Suprapubic skin (tissue), 4 donors: ENCODE data around the gene PTPRA. TPM values are rescaled to one million over a fixed set of nuclear protein-coding genes. Genes with fewer than 3 reads are reported as not detected.
"Not testable (repeated sequence)": the region's sequence is repeated elsewhere in the genome, so short reads cannot be mapped to it uniquely, and the experiment has no call there.

Experiments used
- DNase-seq, 2 donors: peaks; one replicate each; pipeline ENCODE4 v3.0.0-alpha.2; 2019; ENCODE audit warnings: low spot score in 2 of 2
- H3K27ac ChIP-seq: fragments of 200-600 bp; sonication (generic); one replicate; pipeline ENCODE4 v1.5.1; 2019
- H3K27me3 ChIP-seq: fragments of 200-600 bp; sonication (generic); one replicate; pipeline ENCODE4 v1.5.1; 2019
- H3K36me3 ChIP-seq: fragments of 200-600 bp; sonication (generic); one replicate; pipeline ENCODE4 v1.5.1; 2019
- H3K4me1 ChIP-seq: fragments of 200-600 bp; sonication (generic); one replicate; pipeline ENCODE4 v1.5.1; 2019
- H3K4me3 ChIP-seq: fragments of 200-600 bp; sonication (generic); one replicate; pipeline ENCODE4 v1.5.1; 2019; ENCODE audit warnings: mild to moderate bottlenecking
- H3K9me3 ChIP-seq: fragments of 200-600 bp; sonication (generic); one replicate; pipeline ENCODE4 v1.5.1; 2019
- EP300 ChIP-seq: sonication (generic); formaldehyde crosslinking; IDR thresholded peaks from one replicate; pipeline ENCODE4 v1.6.1; 2017; ENCODE audit warnings: antibody characterized with exemption
- POLR2A ChIP-seq, 2 donors: fragments of 450-650 bp; IDR thresholded peaks; one replicate each; pipeline ENCODE4 v1.6.1; 2017; ENCODE audit warnings: antibody characterized with exemption in 2 of 2, mild to moderate bottlenecking in 2 of 2, moderate library complexity in 2 of 2
- POLR2AphosphoS5 ChIP-seq, 3 donors: sonication (generic); formaldehyde crosslinking; IDR thresholded peaks; one replicate each; pipeline ENCODE4 v1.6.1; 2017; ENCODE audit warnings: antibody characterized with exemption in 3 of 3
- WGBS: methylation state at CpG from one replicate; pipeline ENCODE4 v1.1.5; 2018; 5-methylcytosine and 5-hydroxymethylcytosine counted together
- total RNA-seq, 4 donors: library from RNA; depleted of rRNA; stranded (reverse); fragments of >200 nt; gene quantifications; one replicate each; pipeline ENCODE4 v1.1.0, GENCODE V29; 2016
- TF ChIP-seq, protein P1 (sequence below), 2 donors: fragments of 200-600 bp in 1 of 2; fragments of 450-650 bp in 1 of 2; sonication (generic) in 1 of 2; IDR thresholded peaks; one replicate each; pipeline ENCODE4 v1.5.1; 2016 to 2019; ENCODE audit warnings: antibody characterized with exemption in 2 of 2, mild to moderate bottlenecking in 1 of 2, moderate library complexity in 1 of 2

The PTPRA gene
- total RNA-seq, 4 donors from 2014 or later = 47.7 to 83.0 (median 73.4) TPM

DNA sequence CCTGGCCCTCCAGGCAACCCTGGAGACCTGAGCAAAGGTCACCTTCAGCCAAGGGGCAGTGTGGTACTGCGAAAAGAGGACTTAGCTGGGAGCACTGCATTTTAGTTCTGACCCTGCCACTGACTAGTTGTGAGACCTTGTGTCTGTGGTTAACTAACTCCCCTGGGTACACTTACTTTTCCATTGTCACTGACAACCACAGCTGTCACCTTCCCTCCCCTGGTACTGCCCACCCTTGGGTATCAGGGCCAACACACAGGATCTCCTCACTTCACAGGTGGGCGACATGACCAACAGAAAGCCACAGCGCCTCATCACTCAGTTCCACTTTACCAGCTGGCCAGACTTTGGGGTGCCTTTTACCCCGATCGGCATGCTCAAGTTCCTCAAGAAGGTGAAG lies 148.5 kb downstream of the PTPRA start:
- TF ChIP-seq POLR2AphosphoS5 (IDR thresholded peaks at IDR 0.05) (no peak), EP300 (no peak), POLR2A (IDR thresholded peaks at IDR 0.05) (no peak)
- TF ChIP-seq, protein P1, sequence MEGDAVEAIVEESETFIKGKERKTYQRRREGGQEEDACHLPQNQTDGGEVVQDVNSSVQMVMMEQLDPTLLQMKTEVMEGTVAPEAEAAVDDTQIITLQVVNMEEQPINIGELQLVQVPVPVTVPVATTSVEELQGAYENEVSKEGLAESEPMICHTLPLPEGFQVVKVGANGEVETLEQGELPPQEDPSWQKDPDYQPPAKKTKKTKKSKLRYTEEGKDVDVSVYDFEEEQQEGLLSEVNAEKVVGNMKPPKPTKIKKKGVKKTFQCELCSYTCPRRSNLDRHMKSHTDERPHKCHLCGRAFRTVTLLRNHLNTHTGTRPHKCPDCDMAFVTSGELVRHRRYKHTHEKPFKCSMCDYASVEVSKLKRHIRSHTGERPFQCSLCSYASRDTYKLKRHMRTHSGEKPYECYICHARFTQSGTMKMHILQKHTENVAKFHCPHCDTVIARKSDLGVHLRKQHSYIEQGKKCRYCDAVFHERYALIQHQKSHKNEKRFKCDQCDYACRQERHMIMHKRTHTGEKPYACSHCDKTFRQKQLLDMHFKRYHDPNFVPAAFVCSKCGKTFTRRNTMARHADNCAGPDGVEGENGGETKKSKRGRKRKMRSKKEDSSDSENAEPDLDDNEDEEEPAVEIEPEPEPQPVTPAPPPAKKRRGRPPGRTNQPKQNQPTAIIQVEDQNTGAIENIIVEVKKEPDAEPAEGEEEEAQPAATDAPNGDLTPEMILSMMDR (IDR thresholded peaks at IDR 0.05) = no peak
- Histone ChIP-seq H3K36me3 (peaks cover 75% of the 10 kb centered on the region), H3K4me3 (no peak overlapping the region), H3K27me3 (no peaks in the 10 kb centered on the region), H3K27ac (no peak overlapping the region), H3K9me3 (no peaks in the 10 kb centered on the region), H3K4me1 (no peaks in the 10 kb centered on the region)
- no peak for DNase-seq
- WGBS = 94% methylated on average over 5 of the region's 5 CpGs

DNA sequence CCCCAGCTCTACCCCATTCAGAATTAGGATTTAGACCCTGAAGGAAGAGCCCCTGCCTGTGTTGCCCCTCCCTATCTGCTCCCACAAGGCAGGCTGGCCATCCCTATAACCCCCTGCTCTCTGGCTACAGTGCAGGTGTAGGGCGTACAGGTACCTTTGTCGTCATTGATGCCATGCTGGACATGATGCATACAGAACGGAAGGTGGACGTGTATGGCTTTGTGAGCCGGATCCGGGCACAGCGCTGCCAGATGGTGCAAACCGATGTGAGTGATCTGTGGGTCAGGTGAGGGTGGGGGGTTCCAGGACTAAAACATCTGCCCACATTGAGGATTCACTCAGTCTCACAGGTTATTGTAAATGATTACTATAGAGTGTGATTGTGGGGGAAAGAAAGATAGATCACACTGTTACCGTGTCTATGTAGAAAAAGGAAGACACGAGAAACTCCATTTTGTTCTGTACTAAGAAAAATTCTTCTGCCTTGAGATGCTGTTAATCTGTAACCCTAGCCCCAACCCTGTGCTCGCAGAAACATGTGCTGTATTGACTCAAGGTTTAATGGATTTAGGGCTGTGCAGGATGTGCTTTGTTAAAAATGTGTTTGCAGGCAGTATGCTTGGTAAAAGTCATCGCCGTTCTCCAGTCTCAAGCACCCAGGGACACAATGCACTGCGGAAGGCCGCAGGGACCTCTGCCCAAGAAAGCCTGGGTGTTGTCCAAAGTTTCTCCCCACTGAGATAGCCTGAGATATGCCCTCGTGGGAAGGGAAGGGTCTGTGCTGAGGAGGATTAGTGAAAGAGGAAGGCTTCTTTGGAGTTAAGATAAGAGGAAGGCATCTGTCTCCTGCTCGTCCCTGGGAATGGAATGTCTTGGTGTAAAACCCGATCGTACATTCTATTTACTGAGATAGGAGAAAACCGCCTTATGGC lies 149.5 kb downstream of the PTPRA start:
- H3K27ac ChIP-seq, DNase-seq, H3K9me3 ChIP-seq, H3K4me3 ChIP-seq, H3K27me3 ChIP-seq, H3K4me1 ChIP-seq: not testable (repeated sequence)
- H3K36me3 ChIP-seq = peaks cover 79% of the 10 kb centered on the region
- WGBS = 89% methylated on average over 20 of the region's 20 CpGs

DNA sequence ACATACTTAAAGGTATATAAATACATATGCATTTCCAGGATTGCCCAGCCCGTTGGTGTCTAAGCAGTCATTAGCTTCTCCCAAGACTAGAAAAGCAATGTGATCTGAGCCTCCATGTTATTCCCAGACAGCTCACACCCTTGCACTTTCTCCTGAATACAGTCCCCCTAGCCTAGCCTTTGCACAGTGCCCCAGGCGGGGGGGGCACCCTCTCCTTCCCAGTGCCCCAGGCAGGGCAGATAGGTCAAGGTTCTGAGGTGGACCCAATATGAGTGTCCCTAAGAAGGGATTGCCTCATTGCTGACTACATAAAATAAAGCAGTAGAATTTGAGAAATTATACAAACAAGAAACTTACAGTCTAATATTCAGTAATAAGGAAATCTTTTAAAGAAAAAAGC lies 154.7 kb downstream of the PTPRA start:
- TF ChIP-seq EP300 (no peak), POLR2A (IDR thresholded peaks at IDR 0.05) (no peak), POLR2AphosphoS5 (IDR thresholded peaks at IDR 0.05) (no peak)
- TF ChIP-seq, protein P1 (IDR thresholded peaks at IDR 0.05) = no peak
- Histone ChIP-seq H3K36me3 (peaks cover 85% of the 10 kb centered on the region), H3K4me1 (no peaks in the 10 kb centered on the region), H3K9me3 (no peaks in the 10 kb centered on the region), H3K27ac (no peak overlapping the region), H3K4me3 (no peak overlapping the region), H3K27me3 (no peaks in the 10 kb centered on the region)
- 94% methylated on average over 2 of the region's 2 CpGs for WGBS
- DNase-seq = no peak

DNA sequence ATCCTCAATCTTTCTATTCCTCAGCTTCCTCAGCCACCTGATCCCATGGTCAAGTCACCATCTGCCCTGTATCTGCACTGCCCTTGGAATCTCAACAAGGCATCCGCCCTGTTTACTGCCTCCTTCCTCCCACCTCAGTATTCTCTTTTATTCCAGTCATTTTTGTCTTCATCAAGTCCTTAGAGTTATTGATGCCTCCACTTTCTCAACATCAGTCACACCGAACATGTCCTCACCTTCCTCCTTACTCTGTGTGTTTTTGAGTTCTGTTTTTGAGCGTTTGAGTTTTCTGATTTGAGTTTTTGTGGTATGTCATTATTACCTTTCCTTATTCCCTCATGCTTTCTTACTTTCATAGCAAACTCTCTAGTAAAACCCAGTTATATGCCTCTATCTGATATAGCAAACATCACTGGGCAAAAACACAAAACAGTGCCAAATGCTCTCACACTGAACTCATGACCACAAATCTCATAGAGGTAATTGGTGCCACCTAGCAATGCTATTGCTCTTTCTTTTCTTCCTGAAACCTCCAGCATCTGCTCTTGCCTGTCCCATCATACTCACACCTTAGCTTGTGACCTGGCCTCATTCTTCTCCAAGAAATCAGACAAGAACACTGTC lies 158.4 kb downstream of the PTPRA start:
- Histone ChIP-seq H3K9me3 (no peaks in the 10 kb centered on the region), H3K27ac (no peak overlapping the region), H3K4me3 (no peak overlapping the region), H3K4me1 (no peaks in the 10 kb centered on the region), H3K36me3 (peaks cover 71% of the 10 kb centered on the region), H3K27me3 (no peaks in the 10 kb centered on the region)
- TF ChIP-seq, protein P1 (IDR thresholded peaks at IDR 0.05) = no peak
- no peak for TF ChIP-seq POLR2A (IDR thresholded peaks at IDR 0.05)
- TF ChIP-seq EP300 = no peak
- TF ChIP-seq POLR2AphosphoS5 (IDR thresholded peaks at IDR 0.05) = no peak
- no peak for DNase-seq
- WGBS = 93% methylated on average over 3 of the region's 3 CpGs

DNA sequence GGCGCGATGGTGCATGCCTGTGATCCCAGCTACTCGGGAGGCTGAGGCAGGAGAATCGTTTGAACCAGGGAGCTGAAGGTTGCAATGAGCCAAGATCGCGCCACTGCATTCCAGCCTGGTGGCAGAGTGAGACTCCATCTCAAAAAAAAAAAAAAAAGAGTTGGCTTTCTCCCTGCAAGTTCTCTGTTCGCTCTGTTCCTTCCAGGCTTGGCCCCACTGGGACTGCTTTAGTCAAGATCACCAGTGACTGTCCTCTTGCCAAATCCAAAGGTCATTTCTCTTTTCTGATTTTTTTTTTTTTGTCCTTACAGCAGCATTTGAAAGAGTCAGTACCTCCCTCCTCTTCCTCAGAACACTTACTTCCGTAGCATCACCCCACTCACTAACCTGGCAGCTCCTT lies 159.3 kb downstream of the PTPRA start:
- Histone ChIP-seq H3K4me3 (no peak overlapping the region), H3K36me3 (peaks cover 71% of the 10 kb centered on the region), H3K27ac (no peak overlapping the region), H3K27me3 (no peaks in the 10 kb centered on the region), H3K9me3 (no peaks in the 10 kb centered on the region), H3K4me1 (no peaks in the 10 kb centered on the region)
- DNase-seq = no peak
- TF ChIP-seq POLR2AphosphoS5 (IDR thresholded peaks at IDR 0.05) (no peak), EP300 (no peak), POLR2A (IDR thresholded peaks at IDR 0.05) (no peak)
- TF ChIP-seq, protein P1 (IDR thresholded peaks at IDR 0.05) = no peak
- 75% methylated on average over 8 of the region's 8 CpGs for WGBS
